HG03135 (cell line): ENCODE measurements around the gene ENTPD5.
"Not testable (repeated sequence)": the region's sequence is repeated elsewhere in the genome, so short reads cannot be mapped to it uniquely, and the experiment has no call there.

Experiments
- ATAC-seq: cut with Tn5 transposase; IDR thresholded peaks from one replicate; pipeline ENCODE4 v1.9.1; 2021; ENCODE audit warnings: mild to moderate bottlenecking, moderate library complexity; ENCODE audit not compliant: unreplicated experiment

Gene ENTPD5

DNA sequence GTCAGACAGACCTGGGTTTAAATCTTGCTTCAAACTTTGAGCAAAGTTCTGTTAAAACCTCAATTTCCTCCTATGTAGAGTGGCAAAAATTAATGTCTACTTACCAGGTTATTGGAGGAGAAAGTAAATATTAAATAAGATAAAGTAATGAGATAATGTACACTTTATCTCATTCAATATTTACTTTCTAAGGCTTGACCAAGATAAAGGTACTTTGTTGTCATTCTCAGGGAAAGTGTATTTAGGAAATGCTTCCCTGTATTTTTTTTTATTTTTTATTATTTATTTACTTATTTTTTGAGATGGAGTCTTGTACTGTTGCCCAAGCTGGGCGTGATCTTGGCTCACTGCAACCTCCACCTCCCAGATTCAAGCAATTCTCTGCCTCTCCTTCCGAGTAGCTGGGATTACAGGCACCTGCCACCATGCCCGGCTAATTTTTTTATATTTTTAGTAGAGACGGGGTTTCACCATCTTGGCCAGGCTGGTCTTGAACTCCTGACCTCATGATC, 73.9 kb downstream of the ENTPD5 start:
- no peak for ATAC-seq

DNA sequence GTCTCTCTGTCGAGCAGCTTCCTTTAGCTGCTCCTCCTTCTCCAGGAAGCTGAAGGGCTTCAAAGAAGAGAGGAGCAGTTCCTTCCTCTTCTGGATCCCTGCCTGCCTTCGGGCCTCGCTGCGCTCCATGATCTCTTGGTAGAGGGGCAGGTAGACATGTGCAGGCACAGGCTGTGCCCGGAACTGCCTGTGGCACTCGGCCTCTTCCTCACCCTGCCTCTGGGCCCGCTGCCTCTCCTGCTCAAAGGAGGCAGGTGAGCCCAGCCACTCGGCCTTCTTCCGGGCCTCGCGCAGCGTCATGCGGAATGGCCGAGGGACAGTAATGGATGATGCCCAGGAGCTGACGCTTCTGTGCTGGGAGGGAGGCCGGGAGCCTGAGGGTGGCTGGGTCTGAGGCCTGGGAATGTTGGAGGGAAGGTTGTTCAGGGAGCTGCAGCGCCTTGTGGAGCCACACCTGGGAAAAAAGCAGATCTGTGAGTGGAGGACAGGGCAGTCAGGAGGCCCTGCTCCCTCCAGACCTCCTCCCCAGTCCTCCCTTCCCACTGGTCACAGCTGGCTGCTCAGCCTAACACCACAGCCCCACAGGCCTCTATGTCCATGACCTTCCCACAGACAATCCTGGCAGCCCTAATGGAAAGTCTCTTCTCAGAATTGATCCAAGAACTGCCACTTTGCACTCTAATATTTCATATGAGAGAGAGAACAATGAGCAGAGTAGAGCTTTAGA, 74.5 kb downstream of the ENTPD5 start:
- no peak for ATAC-seq

GRCh38 chr14:73943083-73943482, 76.0 kb downstream of the ENTPD5 start:
- no peak for ATAC-seq

- ATAC-seq, result no peak
Measured at GRCh38 chr14:73942180-73942579, 76.9 kb downstream of the ENTPD5 start.

GRCh38 chr14:73937012-73937411, 82.1 kb downstream of the ENTPD5 start:
- no peak for ATAC-seq

GRCh38 chr14:73936548-73936947, 82.5 kb downstream of the ENTPD5 start:
- ATAC-seq, result no peak

DNA sequence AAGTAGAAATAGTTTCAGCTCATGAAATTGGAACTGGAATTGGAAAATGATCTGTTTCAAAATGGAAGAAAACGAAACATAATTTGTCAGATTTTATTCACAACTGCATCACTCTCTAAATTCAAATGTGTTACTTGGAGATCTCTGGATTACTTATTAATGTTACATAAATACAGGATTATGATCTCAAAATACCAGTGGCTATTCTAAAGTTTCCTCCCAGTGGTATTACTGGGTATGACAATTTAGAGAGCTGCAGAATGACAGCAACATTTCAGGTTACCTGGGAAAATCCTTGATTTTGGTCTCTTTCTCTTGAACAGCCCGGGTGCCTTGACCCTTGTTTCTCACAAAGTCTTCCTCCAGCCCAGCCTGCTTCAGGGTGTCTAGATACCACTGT, 83.4 kb downstream of the ENTPD5 start:
- ATAC-seq, result no peak

GRCh38 chr14:73924337-73924736, 94.8 kb downstream of the ENTPD5 start:
- no peak for ATAC-seq

- ATAC-seq, result not testable (repeated sequence)
Measured at GRCh38 chr14:73919457-73919856, 99.6 kb downstream of the ENTPD5 start.

- no peak for ATAC-seq
Measured at GRCh38 chr14:73916324-73916723, 102.8 kb downstream of the ENTPD5 start.

- no peak for ATAC-seq
Measured at GRCh38 chr14:73913256-73913655, 105.8 kb downstream of the ENTPD5 start.

DNA sequence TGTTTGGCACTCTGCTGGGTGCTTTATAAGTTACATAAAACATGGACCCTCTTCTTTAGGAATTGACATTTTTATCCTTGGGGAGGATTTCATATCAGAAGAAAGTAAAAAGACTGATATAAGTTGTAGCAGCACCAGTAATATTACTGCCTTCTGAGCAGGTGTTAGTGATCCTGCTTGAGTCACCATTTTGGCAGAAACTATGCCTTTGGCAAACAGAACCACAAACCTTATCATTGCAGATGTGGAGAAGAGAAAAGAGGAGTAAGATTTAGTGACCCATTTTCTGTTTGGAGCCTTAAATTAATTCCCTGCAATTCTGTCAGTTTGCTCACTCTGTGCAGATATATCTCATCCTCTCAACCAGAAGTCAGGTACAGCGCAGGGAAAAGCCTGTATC, 109.4 kb downstream of the ENTPD5 start:
- no peak for ATAC-seq
